A673 (cell line): ENCODE results near the gene CXCL6. TPM values are rescaled to one million over a fixed set of nuclear protein-coding genes. Genes with fewer than 3 reads are reported as not detected.

Experiments used
- BruUV-seq: library from RNA; stranded (reverse); fragments of 400-500 nt; replicated peaks from 2 replicates; lab custom pipeline; 2021; lab: Mats Ljungman, UMichigan
- CTCF ChIA-PET: fragments of 300-600 bp; sonication (Branson Sonifier 250); formaldehyde crosslinking; loops from one replicate; lab custom pipeline; 2022; ENCODE audit warnings: antibody characterized with exemption; lab: Charles Lee
- POLR2A ChIA-PET: fragments of 300-600 bp; sonication (Branson Sonifier 250); formaldehyde crosslinking; loops from one replicate; lab custom pipeline; 2022; ENCODE audit warnings: antibody characterized with exemption; ENCODE audit not compliant: low non-redundant PET; lab: Charles Lee
- DNase-seq: peaks from one replicate; pipeline ENCODE4 v3.0.0-alpha.2; 2015; ENCODE audit warnings: low spot score
- H3K27ac ChIP-seq: fragments of 200-600 bp; sonication (generic); 2 replicates; pipeline ENCODE4 v1.5.1; 2016; ENCODE audit warnings: mixed run types, low read depth, mild to moderate bottlenecking, mixed read lengths, antibody characterized with exemption, low read length; ENCODE audit not compliant: poor library complexity, severe bottlenecking
- H3K27me3 ChIP-seq: fragments of 200-600 bp; sonication (generic); replicated peaks from 2 replicates; pipeline ENCODE4 v1.6.1; 2017; ENCODE audit warnings: mixed run types, low read depth, mild to moderate bottlenecking, mixed read lengths, antibody characterized with exemption, low read length; ENCODE audit not compliant: insufficient read depth, poor library complexity
- H3K36me3 ChIP-seq: fragments of 200-600 bp; sonication (generic); 2 replicates; pipeline ENCODE4 v1.6.1; 2016; ENCODE audit warnings: mixed run types, mild to moderate bottlenecking, mixed read lengths, antibody characterized with exemption, low read length; ENCODE audit not compliant: insufficient read depth, poor library complexity, severe bottlenecking
- H3K4me1 ChIP-seq: fragments of 200-600 bp; sonication (generic); 2 replicates; pipeline ENCODE4 v1.6.1; 2017; ENCODE audit warnings: mixed run types, mild to moderate bottlenecking, mixed read lengths, antibody characterized with exemption, low read length; ENCODE audit not compliant: insufficient read depth, poor library complexity, severe bottlenecking
- H3K4me3 ChIP-seq: fragments of 200-600 bp; sonication (generic); 2 replicates; pipeline ENCODE4 v1.5.1; 2016; ENCODE audit warnings: low read depth, mixed run types, mild to moderate bottlenecking, mixed read lengths, low read length; ENCODE audit not compliant: poor library complexity, severe bottlenecking
- H3K9me3 ChIP-seq: fragments of 200-600 bp; sonication (generic); 2 replicates; pipeline ENCODE4 v1.6.1; 2016; ENCODE audit warnings: mixed run types, low read depth, mild to moderate bottlenecking, mixed read lengths, antibody characterized with exemption, low read length; ENCODE audit not compliant: poor library complexity, severe bottlenecking
- EZH2 ChIP-seq: fragments of 200-600 bp; sonication (generic); IDR thresholded peaks from 2 replicates; pipeline ENCODE4 v1.6.1; 2017; ENCODE audit warnings: borderline replicate concordance, low read depth, mild to moderate bottlenecking, mixed read lengths, antibody characterized with exemption, low read length; ENCODE audit not compliant: poor library complexity, severe bottlenecking
- intact Hi-C: fragments of 100-400 bp; cut with micrococcal nuclease; formaldehyde crosslinking; loops from one replicate; pipeline ENCODE4 v1.10.0; 2022; ENCODE audit not compliant: unreplicated experiment
- total RNA-seq: library from RNA; stranded (reverse); gene quantifications from 2 replicates; pipeline ENCODE4 v1.2.3, GENCODE V29; 2021
- TF ChIP-seq, protein P1 (sequence below): fragments of 300-800, 200-600 bp; sonication (generic); conservative IDR thresholded peaks from 2 replicates; pipeline ENCODE4 v1.5.1; 2017; ENCODE audit warnings: low read depth, mild to moderate bottlenecking, antibody characterized with exemption, low read length, moderate library complexity, mixed read lengths

CXCL6 gene
- total RNA-seq, 1 experiment from 2014 or later = 0.56 TPM

DNA sequence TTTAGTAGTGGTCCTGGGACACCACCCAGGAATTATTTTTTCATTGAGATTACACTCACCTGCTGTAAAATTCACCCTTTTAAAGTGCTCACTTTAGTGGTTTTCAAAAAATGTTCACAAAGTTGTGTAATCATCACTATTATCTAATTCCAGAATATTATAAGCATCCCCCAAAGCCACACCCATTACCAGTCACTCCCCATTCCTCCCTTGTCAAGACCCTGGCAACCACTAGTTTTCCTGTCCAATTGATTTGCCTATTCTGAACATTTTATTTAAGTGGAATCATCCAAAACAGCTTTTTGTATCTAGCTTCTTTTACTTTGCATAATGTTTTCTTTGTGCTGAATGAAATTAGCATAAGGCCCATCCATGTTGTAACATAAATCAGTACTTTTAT, 12.7 kb upstream of the CXCL6 start:
- no peaks in the 10 kb centered on the region for H3K9me3 ChIP-seq
- DNase-seq = no peak
- no peak overlapping the region for H3K27ac ChIP-seq
- H3K4me1 ChIP-seq = no peaks in the 10 kb centered on the region
- no peak for TF ChIP-seq EZH2
- TF ChIP-seq, protein P1, sequence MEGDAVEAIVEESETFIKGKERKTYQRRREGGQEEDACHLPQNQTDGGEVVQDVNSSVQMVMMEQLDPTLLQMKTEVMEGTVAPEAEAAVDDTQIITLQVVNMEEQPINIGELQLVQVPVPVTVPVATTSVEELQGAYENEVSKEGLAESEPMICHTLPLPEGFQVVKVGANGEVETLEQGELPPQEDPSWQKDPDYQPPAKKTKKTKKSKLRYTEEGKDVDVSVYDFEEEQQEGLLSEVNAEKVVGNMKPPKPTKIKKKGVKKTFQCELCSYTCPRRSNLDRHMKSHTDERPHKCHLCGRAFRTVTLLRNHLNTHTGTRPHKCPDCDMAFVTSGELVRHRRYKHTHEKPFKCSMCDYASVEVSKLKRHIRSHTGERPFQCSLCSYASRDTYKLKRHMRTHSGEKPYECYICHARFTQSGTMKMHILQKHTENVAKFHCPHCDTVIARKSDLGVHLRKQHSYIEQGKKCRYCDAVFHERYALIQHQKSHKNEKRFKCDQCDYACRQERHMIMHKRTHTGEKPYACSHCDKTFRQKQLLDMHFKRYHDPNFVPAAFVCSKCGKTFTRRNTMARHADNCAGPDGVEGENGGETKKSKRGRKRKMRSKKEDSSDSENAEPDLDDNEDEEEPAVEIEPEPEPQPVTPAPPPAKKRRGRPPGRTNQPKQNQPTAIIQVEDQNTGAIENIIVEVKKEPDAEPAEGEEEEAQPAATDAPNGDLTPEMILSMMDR = no peak
- CTCF ChIA-PET = no interaction called here
- H3K36me3 ChIP-seq = no peaks in the 10 kb centered on the region
- no peak overlapping the region for H3K4me3 ChIP-seq
- intact Hi-C loops = no loop called here
- POLR2A ChIA-PET = no interaction called here
- BruUV-seq = no TSS peak
- no peaks in the 10 kb centered on the region for H3K27me3 ChIP-seq

DNA sequence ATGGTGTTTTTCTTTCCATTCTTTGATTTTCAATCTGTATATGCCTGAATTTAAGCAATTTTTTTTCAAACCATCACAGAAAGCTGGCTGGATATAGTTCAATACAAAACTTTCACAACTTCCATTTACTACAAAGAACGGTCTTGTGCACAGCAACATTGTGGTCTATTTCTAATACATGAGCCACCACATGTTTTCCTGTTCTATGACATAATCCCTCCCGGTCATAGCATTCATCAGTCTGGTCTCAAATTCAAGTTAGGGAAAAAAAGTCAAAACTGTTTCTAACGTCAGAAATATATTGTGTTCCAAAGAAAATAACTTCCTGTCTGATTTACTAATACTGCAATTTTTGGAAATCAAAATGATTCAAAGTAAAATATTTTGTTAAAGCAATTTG, 7.5 kb upstream of the CXCL6 start:
- H3K4me1 ChIP-seq = no peaks in the 10 kb centered on the region
- BruUV-seq = no TSS peak
- DNase-seq = no peak
- H3K27me3 ChIP-seq = no peaks in the 10 kb centered on the region
- TF ChIP-seq EZH2 = no peak
- TF ChIP-seq, protein P1 = no peak
- no peak overlapping the region for H3K4me3 ChIP-seq
- H3K27ac ChIP-seq = no peak overlapping the region
- H3K9me3 ChIP-seq = no peaks in the 10 kb centered on the region
- ChIA-PET POLR2A (no interaction called here), CTCF (no interaction called here)
- intact Hi-C loops = no loop called here
- H3K36me3 ChIP-seq = no peaks in the 10 kb centered on the region

GRCh38 chr4:73831569-73831968, 4.9 kb upstream of the CXCL6 start:
- Histone ChIP-seq H3K36me3 (no peaks in the 10 kb centered on the region), H3K27me3 (no peaks in the 10 kb centered on the region), H3K9me3 (no peaks in the 10 kb centered on the region), H3K4me3 (no peak overlapping the region), H3K4me1 (no peaks in the 10 kb centered on the region), H3K27ac (no peak overlapping the region)
- TF ChIP-seq, protein P1 = no peak
- no peak for TF ChIP-seq EZH2
- CTCF ChIA-PET = interaction anchor here (0.5 kb wide), 1 partner anchor 25 kb away, joined by 5 read pairs; no protein-coding TSS in a partner anchor
- intact Hi-C loops = no loop called here
- no TSS peak for BruUV-seq
- POLR2A ChIA-PET = no interaction called here
- no peak for DNase-seq
